Measurements from ENCODE around the gene PCLO.
"Not testable (repeated sequence)": the region's sequence is repeated elsewhere in the genome, so short reads cannot be mapped to it uniquely, and the experiment has no call there.

Gene PCLO

GRCh38 chr7:82715344-82715743 is 447.3 kb downstream of the PCLO start:
- DNase-seq: no peak

GRCh38 chr7:82714883-82715282 is 447.8 kb downstream of the PCLO start:
- no peak for DNase-seq

- DNase-seq: no peak
Observed at GRCh38 chr7:82713506-82713905, 449.2 kb downstream of the PCLO start.

GRCh38 chr7:82706344-82706743 is 456.3 kb downstream of the PCLO start:
- DNase-seq: not testable (repeated sequence)

- DNase-seq: no peak
Observed at GRCh38 chr7:82705517-82706260, 457.0 kb downstream of the PCLO start.

- no peak for DNase-seq
Observed at GRCh38 chr7:82704121-82704520, 458.6 kb downstream of the PCLO start.
